Effector memory CD8-positive, alpha-beta T cell (primary cell): ENCODE data around the gene TECPR2.
"Not testable (repeated sequence)": the region's sequence is repeated elsewhere in the genome, so short reads cannot be mapped to it uniquely, and the experiment has no call there.

Experiments
- ATAC-seq: fragments of 150-1000 bp; cut with Tn5 transposase; replicated peaks from 2 replicates; pipeline ENCODE4 v1.10.0; 2021; ENCODE audit warnings: mild to moderate bottlenecking, moderate library complexity
- DNase-seq, 3 experiments: peaks; one replicate each; pipeline ENCODE4 v3.0.0; 2021
- H3K27ac Mint-ChIP-seq, 2 donors: one replicate each; pipeline ENCODE4 v1.8.0; 2022; ENCODE audit warnings: mild to moderate bottlenecking in 2 of 2, mixed read lengths in 2 of 2, moderate library complexity in 2 of 2
- H3K27me3 Mint-ChIP-seq, 2 donors: one replicate each; pipeline ENCODE4 v1.8.0; 2022; ENCODE audit warnings: mixed read lengths in 2 of 2
- H3K36me3 Mint-ChIP-seq: one replicate; pipeline ENCODE4 v1.8.0; 2022; ENCODE audit warnings: mild to moderate bottlenecking, moderate library complexity, mixed read lengths; ENCODE audit not compliant: insufficient read depth
- H3K4me1 Mint-ChIP-seq, 2 donors: one replicate each; pipeline ENCODE4 v1.8.0; 2022; ENCODE audit warnings: low read depth in 2 of 2, mixed read lengths in 2 of 2
- H3K4me3 Mint-ChIP-seq, 2 donors: one replicate each; pipeline ENCODE4 v1.8.0; 2022; ENCODE audit warnings: mild to moderate bottlenecking in 2 of 2, mixed read lengths in 2 of 2, moderate library complexity in 2 of 2
- H3K9me3 Mint-ChIP-seq, 2 donors: one replicate each; pipeline ENCODE4 v1.8.0; 2022; ENCODE audit warnings: mixed read lengths in 2 of 2

Gene TECPR2

DNA sequence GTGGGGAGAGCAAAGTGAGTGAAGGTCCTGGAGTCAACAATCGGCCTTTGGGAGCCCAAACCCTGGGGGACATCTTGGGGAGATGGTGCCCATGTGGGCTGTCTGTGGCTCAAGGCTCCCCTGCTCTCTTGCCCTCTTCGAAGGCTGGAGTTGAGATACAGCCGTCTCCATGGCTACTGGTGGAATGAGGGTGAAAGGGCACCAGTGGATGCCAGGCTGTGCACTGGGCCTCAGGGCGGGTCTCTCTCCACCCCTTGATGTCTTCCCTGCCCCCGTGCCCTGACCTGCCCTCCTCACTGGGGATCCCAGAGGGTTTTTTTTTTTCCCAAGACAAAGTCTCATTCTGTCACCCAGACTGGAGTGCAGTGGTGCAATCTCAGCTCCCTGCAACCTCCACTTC, 148.8 kb downstream of the TECPR2 start:
- Mint-ChIP-seq H3K4me1 (peaks cover 8 to 9% of the 10 kb centered on the region in 2 donors), H3K27ac (peak overlapping the region; percentile 19 to 77), H3K9me3 (peaks cover 0 to 2% of the 10 kb centered on the region in 2 donors), H3K4me3 (peak overlapping the region; percentile 38 to 85), H3K36me3 (peaks cover 15% of the 10 kb centered on the region), H3K27me3 (no peaks in the 10 kb centered on the region)
- DNase-seq (no peak), ATAC-seq (no peak)

DNA sequence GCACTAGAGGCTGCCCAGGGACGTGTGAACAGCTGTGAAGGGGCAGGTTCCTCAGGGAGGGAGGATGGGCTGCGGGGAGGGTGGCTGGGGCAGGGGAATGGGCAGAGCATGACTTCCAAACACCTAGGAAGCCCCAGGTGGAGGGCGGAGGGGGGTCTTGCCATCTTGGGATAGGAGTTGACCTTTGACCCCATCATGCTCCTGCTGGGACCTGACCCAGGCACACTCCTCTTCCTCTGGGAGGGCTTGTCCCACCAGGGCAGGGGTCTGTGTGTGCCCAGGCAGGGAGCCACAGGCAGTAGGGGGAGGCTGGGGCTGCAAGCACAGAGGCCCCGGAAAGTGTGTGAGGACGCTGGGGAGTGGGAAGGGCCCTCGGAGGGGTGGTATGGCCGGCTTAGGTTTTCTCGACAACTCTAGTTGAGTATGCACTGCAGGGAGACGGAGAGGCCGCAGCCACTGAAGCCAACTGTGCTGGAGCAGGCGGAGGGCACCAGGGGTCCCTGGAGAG, 150.1 kb downstream of the TECPR2 start:
- Mint-ChIP-seq H3K27ac (no peak overlapping the region), H3K4me1 (peaks cover 8 to 12% of the 10 kb centered on the region in 2 donors), H3K36me3 (peaks cover 15% of the 10 kb centered on the region), H3K27me3 (no peaks in the 10 kb centered on the region), H3K9me3 (peaks cover 0 to 2% of the 10 kb centered on the region in 2 donors), H3K4me3 (no peak overlapping the region)
- DNase-seq (no peak), ATAC-seq (no peak)

GRCh38 chr14:102513899-102514772, 151.4 kb downstream of the TECPR2 start:
- ATAC-seq (no peak), DNase-seq (no peak)
- H3K27me3 Mint-ChIP-seq: no peaks in the 10 kb centered on the region
- H3K4me1 Mint-ChIP-seq: peaks cover 8 to 10% of the 10 kb centered on the region in 2 donors
- H3K9me3 Mint-ChIP-seq: no peaks in the 10 kb centered on the region
- H3K27ac Mint-ChIP-seq: no peak overlapping the region
- H3K36me3 Mint-ChIP-seq: peaks cover 12% of the 10 kb centered on the region
- no peak overlapping the region for H3K4me3 Mint-ChIP-seq

GRCh38 chr14:102514987-102515733, 152.4 kb downstream of the TECPR2 start:
- H3K4me3 Mint-ChIP-seq: no peak overlapping the region
- ATAC-seq (no peak), DNase-seq (no peak)
- H3K27ac Mint-ChIP-seq: no peak overlapping the region
- H3K27me3 Mint-ChIP-seq: no peaks in the 10 kb centered on the region
- H3K4me1 Mint-ChIP-seq: peaks cover 8 to 10% of the 10 kb centered on the region in 2 donors
- no peaks in the 10 kb centered on the region for H3K9me3 Mint-ChIP-seq
- peaks cover 12% of the 10 kb centered on the region for H3K36me3 Mint-ChIP-seq

- Mint-ChIP-seq H3K27me3 (no peaks in the 10 kb centered on the region), H3K27ac (peak overlapping the region; percentile 56 to 69), H3K36me3 (peaks cover 12% of the 10 kb centered on the region), H3K4me3 (peak overlapping the region; percentile 81 to 84), H3K4me1 (peaks cover 4 to 6% of the 10 kb centered on the region in 2 donors), H3K9me3 (no peaks in the 10 kb centered on the region)
- DNase-seq: peak; percentile 61 to 69 (median 61)
- ATAC-seq: peak; percentile 89
These were observed 154.0 kb downstream of the TECPR2 start for GRCh38 chr14:102516531-102517391.

DNA sequence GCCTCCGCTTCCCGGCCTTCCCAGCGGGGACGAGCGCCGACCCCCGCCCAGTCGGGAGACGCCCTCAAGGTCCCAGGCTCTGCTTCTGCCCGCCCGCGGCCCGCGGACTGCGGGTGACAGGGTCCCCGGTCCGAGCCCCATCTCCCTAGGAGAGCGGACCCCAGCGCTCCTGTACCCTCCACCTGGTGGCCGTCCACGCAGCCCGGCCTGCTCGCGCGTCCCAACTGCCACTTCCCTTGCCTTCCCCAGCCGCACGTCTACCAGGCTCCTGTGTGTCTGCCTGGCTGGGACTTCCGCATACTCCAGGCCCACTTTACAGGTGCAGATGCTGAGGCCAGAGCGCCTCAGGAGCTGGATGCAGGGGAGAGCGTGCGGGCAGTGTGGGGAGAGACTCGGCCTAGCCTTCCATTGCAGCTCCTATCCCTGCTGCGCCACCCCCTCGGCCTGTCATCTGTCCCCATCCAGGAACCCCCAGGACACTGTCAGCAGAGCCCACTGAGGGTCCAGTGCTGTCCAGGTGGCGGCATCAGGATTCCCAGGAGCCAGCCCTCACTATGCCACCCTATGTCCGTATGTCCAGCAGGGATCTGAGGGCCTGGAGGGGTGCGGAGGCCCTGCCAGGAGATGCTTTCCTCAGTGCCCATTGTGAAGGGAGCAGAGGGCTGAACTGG, 154.8 kb downstream of the TECPR2 start:
- no peak for ATAC-seq
- Mint-ChIP-seq H3K36me3 (peaks cover 12% of the 10 kb centered on the region), H3K9me3 (no peaks in the 10 kb centered on the region), H3K4me3 (peak overlapping the region; percentile 76 to 82), H3K27me3 (no peaks in the 10 kb centered on the region), H3K4me1 (peaks cover 4 to 6% of the 10 kb centered on the region in 2 donors), H3K27ac (peak overlapping the region; percentile 44 to 56)
- DNase-seq: no peak

- Mint-ChIP-seq H3K36me3 (peaks cover 12% of the 10 kb centered on the region), H3K27ac (no peak overlapping the region), H3K4me3 (peak overlapping the region; percentile 76 to 82), H3K27me3 (no peaks in the 10 kb centered on the region), H3K4me1 (peaks cover 8 to 9% of the 10 kb centered on the region in 2 donors), H3K9me3 (no peaks in the 10 kb centered on the region)
- DNase-seq (no peak), ATAC-seq (no peak)
These were observed 155.4 kb downstream of the TECPR2 start for GRCh38 chr14:102518063-102518648.

- not testable (repeated sequence) for ATAC-seq, H3K27ac Mint-ChIP-seq, H3K36me3 Mint-ChIP-seq, H3K27me3 Mint-ChIP-seq, H3K9me3 Mint-ChIP-seq, H3K4me3 Mint-ChIP-seq, DNase-seq
- peaks cover 13% of the 10 kb centered on the region in 2 donors for H3K4me1 Mint-ChIP-seq
These were observed 157.0 kb downstream of the TECPR2 start for GRCh38 chr14:102519709-102520108.

GRCh38 chr14:102523200-102523568, 160.4 kb downstream of the TECPR2 start:
- Mint-ChIP-seq H3K27me3 (no peaks in the 10 kb centered on the region), H3K36me3 (no peaks in the 10 kb centered on the region), H3K4me1 (peaks cover 19 to 21% of the 10 kb centered on the region in 2 donors), H3K4me3 (peak overlapping the region; percentile 84 to 86), H3K27ac (peak overlapping the region in 1 of 2 donors; percentile 59), H3K9me3 (no peaks in the 10 kb centered on the region)
- ATAC-seq: no peak
- no peak for DNase-seq

DNA sequence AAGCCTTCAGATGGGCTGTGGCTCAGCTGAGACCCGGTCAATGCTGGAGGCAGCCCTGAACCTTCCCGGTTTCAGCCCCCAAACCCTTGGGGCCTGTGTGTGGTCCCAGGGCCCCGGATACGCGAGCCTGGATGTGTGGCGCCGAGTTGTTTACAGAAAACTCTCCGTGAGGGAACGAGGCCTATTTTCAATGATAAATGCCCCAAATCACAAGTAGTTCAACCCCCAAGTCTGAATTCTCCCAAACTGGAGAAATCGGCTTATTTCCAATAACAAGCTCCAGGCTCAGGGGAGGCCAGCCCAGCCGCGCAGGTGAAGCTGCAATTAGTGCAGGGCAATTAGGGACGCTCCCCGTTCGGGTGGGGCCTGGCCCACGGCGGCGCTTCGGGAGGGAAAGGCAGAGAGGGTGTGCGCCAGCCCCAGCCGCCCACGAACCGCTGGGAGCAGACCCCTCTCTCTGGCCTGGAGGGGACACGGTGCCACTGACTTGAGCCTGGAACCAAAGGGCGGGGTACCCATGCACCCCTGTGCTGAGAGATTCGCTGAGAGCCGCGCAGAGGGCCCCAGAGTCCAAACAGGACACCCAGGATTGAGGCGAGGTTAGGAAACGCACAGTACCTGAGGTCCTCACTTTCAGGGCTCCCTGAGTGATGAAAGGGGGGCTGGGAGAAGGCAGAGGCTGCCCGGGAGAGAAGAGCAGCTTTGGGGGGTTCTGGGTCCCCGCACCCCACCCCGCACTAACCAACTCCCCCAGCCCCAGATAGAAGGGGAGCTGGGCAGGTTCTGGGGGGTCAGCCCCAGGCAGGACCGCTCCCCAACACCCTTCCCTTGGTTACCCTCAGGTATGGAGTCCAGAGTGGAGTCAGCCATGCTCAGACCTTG, 161.1 kb downstream of the TECPR2 start:
- ATAC-seq (no peak), DNase-seq (no peak)
- H3K4me3 Mint-ChIP-seq: peak overlapping the region; percentile 84 to 86
- no peaks in the 10 kb centered on the region for H3K36me3 Mint-ChIP-seq
- no peaks in the 10 kb centered on the region for H3K27me3 Mint-ChIP-seq
- H3K4me1 Mint-ChIP-seq: peaks cover 19 to 21% of the 10 kb centered on the region in 2 donors
- no peaks in the 10 kb centered on the region for H3K9me3 Mint-ChIP-seq
- H3K27ac Mint-ChIP-seq: peak overlapping the region in 1 of 2 donors; percentile 59

GRCh38 chr14:102524451-102525218, 161.9 kb downstream of the TECPR2 start:
- no peaks in the 10 kb centered on the region for H3K27me3 Mint-ChIP-seq
- DNase-seq: peak; percentile 90 to 95 (median 94)
- H3K4me1 Mint-ChIP-seq: peaks cover 19 to 21% of the 10 kb centered on the region in 2 donors
- H3K9me3 Mint-ChIP-seq: no peaks in the 10 kb centered on the region
- peak; percentile 89 for ATAC-seq
- peak overlapping the region; percentile 84 to 86 for H3K4me3 Mint-ChIP-seq
- peak overlapping the region; percentile 52 to 81 for H3K27ac Mint-ChIP-seq
- H3K36me3 Mint-ChIP-seq: no peaks in the 10 kb centered on the region
